Endothelial cell of umbilical vein (primary cell): ENCODE results near the gene LGI2. TPM values are rescaled to one million over a fixed set of nuclear protein-coding genes. Genes with fewer than 3 reads are reported as not detected.

Source experiments
- BruUV-seq: library from RNA; stranded (reverse); fragments of 400-500 nt; replicated peaks from 2 replicates; lab custom pipeline; 2021; lab: Mats Ljungman, UMichigan
- CTCF ChIA-PET: fragments of 300-600, 350-600 bp; sonication (Branson Sonifier 250); formaldehyde crosslinking; loops from one replicate; lab custom pipeline; 2021; ENCODE audit warnings: antibody characterized with exemption, inconsistent platforms; lab: Charles Lee
- POLR2A ChIA-PET: fragments of 300-600, 350-600 bp; sonication (Branson Sonifier 250); formaldehyde crosslinking; loops from one replicate; lab custom pipeline; 2021; ENCODE audit warnings: antibody characterized with exemption, inconsistent platforms; lab: Charles Lee
- DNase-seq: peaks from one replicate; pipeline ENCODE4 v3.0.0-alpha.2; 2011; ENCODE audit warnings: low read depth, low spot score
- FAIRE-seq: peaks from 2 replicates; lab custom pipeline; 2011; peaks lifted over from hg19 to GRCh38; lab: Jason Lieb, UNC
- H2AFZ ChIP-seq: 2 replicates; pipeline ENCODE4 v1.6.0; 2012; ENCODE audit warnings: low read depth, low read length, control low read depth, inconsistent platforms
- H3K27ac ChIP-seq: 2 replicates; pipeline ENCODE4 v1.5.1; 2011; ENCODE audit warnings: low read depth, mild to moderate bottlenecking, control low read depth, low read length, moderate library complexity; ENCODE audit not compliant: insufficient read depth
- H3K27me3 ChIP-seq, 2 experiments: 2 replicates each; pipeline versions ENCODE4 v1.6.0 to v1.6.1; 2011; ENCODE audit warnings: low read length in 2 of 2, mixed read lengths in 1 of 2; ENCODE audit not compliant: control insufficient read depth in 2 of 2, insufficient read depth in 2 of 2
- H3K36me3 ChIP-seq, 2 experiments: 2 replicates in 1 of 2; 3 replicates in 1 of 2; pipeline ENCODE4 v1.5.1; 2011; ENCODE audit warnings: low read length in 2 of 2, mild to moderate bottlenecking in 1 of 2, moderate library complexity in 1 of 2; ENCODE audit not compliant: control insufficient read depth in 2 of 2, insufficient read depth in 2 of 2; ENCODE audit errors: extremely low read depth in 1 of 2
- H3K4me1 ChIP-seq: 3 replicates; pipeline ENCODE4 v1.5.1; 2011; ENCODE audit warnings: mild to moderate bottlenecking, low read length; ENCODE audit not compliant: control insufficient read depth, insufficient read depth; ENCODE audit errors: extremely low read depth
- H3K4me2 ChIP-seq: 2 replicates; pipeline ENCODE4 v1.6.1; 2011; ENCODE audit warnings: low read length, control low read depth, mixed read lengths; ENCODE audit not compliant: insufficient read depth
- H3K4me3 ChIP-seq, 3 experiments: fragments of 200-600 bp in 1 of 3; sonication (generic), shearing (Covaris generic) in 1 of 3; replicated peaks in 1 of 3; 2 replicates each; pipeline ENCODE4 v1.5.1; 2011 to 2016; ENCODE audit warnings: control low read depth in 3 of 3, low read length in 3 of 3, mild to moderate bottlenecking in 2 of 3, inconsistent platforms in 1 of 3, low read depth in 1 of 3, moderate library complexity in 1 of 3; ENCODE audit not compliant: insufficient read depth in 1 of 3
- H3K79me2 ChIP-seq: 2 replicates; pipeline ENCODE4 v1.6.0; 2012; ENCODE audit warnings: low read length, inconsistent platforms; ENCODE audit not compliant: control insufficient read depth, insufficient read depth
- H3K9ac ChIP-seq: replicated peaks from 2 replicates; pipeline ENCODE3; 2011; ENCODE audit warnings: low read length, control low read depth; ENCODE audit not compliant: insufficient read depth; ENCODE audit errors: extremely low read depth
- H3K9me1 ChIP-seq: replicated peaks from 3 replicates; pipeline ENCODE4 v1.6.0; 2011; ENCODE audit warnings: mild to moderate bottlenecking, low read length; ENCODE audit not compliant: control insufficient read depth, insufficient read depth; ENCODE audit errors: extremely low read depth
- H3K9me3 ChIP-seq: replicated peaks from 2 replicates; pipeline ENCODE4 v1.5.1; 2012; ENCODE audit warnings: low read length, inconsistent platforms; ENCODE audit not compliant: control insufficient read depth, insufficient read depth
- H4K20me1 ChIP-seq: replicated peaks from 2 replicates; pipeline ENCODE3; 2011; ENCODE audit warnings: mild to moderate bottlenecking, low read length; ENCODE audit not compliant: control insufficient read depth, insufficient read depth; ENCODE audit errors: extremely low read depth
- EZH2 ChIP-seq: IDR thresholded peaks from 2 replicates; pipeline ENCODE4 v1.6.1; 2012; ENCODE audit warnings: borderline replicate concordance, low read depth, mild to moderate bottlenecking, moderate library complexity, low read length, inconsistent platforms; ENCODE audit not compliant: severe bottlenecking
- FOS ChIP-seq: IDR thresholded peaks from 2 replicates; pipeline ENCODE4 v1.6.1; 2011; ENCODE audit warnings: mild to moderate bottlenecking, low read length, moderate library complexity, borderline replicate concordance; ENCODE audit not compliant: insufficient read depth
- GATA2 ChIP-seq: IDR thresholded peaks from 2 replicates; pipeline ENCODE4 v1.7.0; 2011; ENCODE audit warnings: low read depth, mild to moderate bottlenecking, moderate library complexity, mixed read lengths, low read length; ENCODE audit not compliant: insufficient read length, insufficient read depth
- JUN ChIP-seq: IDR thresholded peaks from 2 replicates; pipeline ENCODE4 v1.6.1; 2011; ENCODE audit warnings: borderline replicate concordance, low read depth; ENCODE audit not compliant: insufficient read length, insufficient read depth
- MAX ChIP-seq: IDR thresholded peaks from 2 replicates; pipeline ENCODE4 v1.6.1; 2011; ENCODE audit not compliant: insufficient read depth, insufficient read length
- MYC ChIP-seq: IDR thresholded peaks from one replicate; pipeline ENCODE4 v1.6.1; 2011; ENCODE audit warnings: mild to moderate bottlenecking, low read depth, low read length
- POLR2A ChIP-seq: IDR thresholded peaks from 2 replicates; pipeline ENCODE4 v1.6.1; 2012; ENCODE audit warnings: low read depth, mild to moderate bottlenecking, control low read depth, low read length
- POLR2AphosphoS5 ChIP-seq: IDR thresholded peaks from 2 replicates; pipeline ENCODE4 v1.6.1; 2012; ENCODE audit warnings: low read depth, mild to moderate bottlenecking, control low read depth, low read length, moderate library complexity; ENCODE audit not compliant: insufficient read depth
- dilution Hi-C: fragments of 300-500 bp; cut with MboI; formaldehyde crosslinking; loops from one replicate; pipeline ENCODE4 v1.15.0; 2019; ENCODE audit warnings: low sequenced_read_pairs; ENCODE audit not compliant: extremely low pct_ligation_motif_present
- intact Hi-C: fragments of 100-400 bp; cut with micrococcal nuclease; formaldehyde crosslinking; loops from one replicate; pipeline ENCODE4 v1.10.0; 2022
- polyA plus RNA-seq, 4 experiments: library from polyadenylated mRNA; depleted of rRNA in 3 of 4; stranded (reverse) in 3 of 4; unstranded in 1 of 4; fragments of >200 nt; gene quantifications; 2 replicates each; pipeline versions ENCODE4 v1.2.1 to v1.2.3, GENCODE V29; 2011 to 2012; ENCODE audit warnings: missing spikeins in 1 of 4
- total RNA-seq: library from RNA; stranded (reverse); gene quantifications from 2 replicates; pipeline ENCODE4 v1.2.3, GENCODE V29; 2021
- TF ChIP-seq, protein P1 (sequence below), 2 donors: IDR thresholded peaks; 1 replicate in 1 of 2; 2 replicates in 1 of 2; pipeline ENCODE4 v1.5.1; 2011; ENCODE audit warnings: low read length in 2 of 2, mild to moderate bottlenecking in 2 of 2, moderate library complexity in 2 of 2, control low read depth in 1 of 2, inconsistent platforms in 1 of 2, low read depth in 1 of 2; ENCODE audit not compliant: insufficient read depth in 1 of 2; ENCODE audit errors: extremely low read depth in 1 of 2

Gene LGI2
- total and polyA plus RNA-seq, 2 donors (not counting 3 experiments of a cell fraction or from before 2014, with no cell fraction given), result not detected

GRCh38 chr4:24984602-24985532, 45.9 kb downstream of the LGI2 start:
- Histone ChIP-seq H3K9ac (no peak overlapping the region), H3K4me2 (no peak overlapping the region), H3K4me1 (peaks cover 9% of the 10 kb centered on the region), H3K79me2 (no peaks in the 10 kb centered on the region), H4K20me1 (no peaks in the 10 kb centered on the region), H3K4me3 (no peak overlapping the region), H3K9me3 (no peaks in the 10 kb centered on the region), H3K36me3 (no peaks in the 10 kb centered on the region), H2AFZ (no peak overlapping the region), H3K27me3 (no peaks in the 10 kb centered on the region), H3K27ac (no peak overlapping the region), H3K9me1 (no peaks in the 10 kb centered on the region)
- ChIA-PET POLR2A (no interaction called here), CTCF (interaction anchor here (0.7 to 0.9 kb wide), 2 partner anchors 33 to 60 kb away, joined by 3 read pairs; no protein-coding TSS in a partner anchor)
- no peak for DNase-seq
- intact Hi-C loops (no loop called here), dilution Hi-C loops (no loop called here)
- no peak for TF ChIP-seq MAX
- TF ChIP-seq, protein P1, sequence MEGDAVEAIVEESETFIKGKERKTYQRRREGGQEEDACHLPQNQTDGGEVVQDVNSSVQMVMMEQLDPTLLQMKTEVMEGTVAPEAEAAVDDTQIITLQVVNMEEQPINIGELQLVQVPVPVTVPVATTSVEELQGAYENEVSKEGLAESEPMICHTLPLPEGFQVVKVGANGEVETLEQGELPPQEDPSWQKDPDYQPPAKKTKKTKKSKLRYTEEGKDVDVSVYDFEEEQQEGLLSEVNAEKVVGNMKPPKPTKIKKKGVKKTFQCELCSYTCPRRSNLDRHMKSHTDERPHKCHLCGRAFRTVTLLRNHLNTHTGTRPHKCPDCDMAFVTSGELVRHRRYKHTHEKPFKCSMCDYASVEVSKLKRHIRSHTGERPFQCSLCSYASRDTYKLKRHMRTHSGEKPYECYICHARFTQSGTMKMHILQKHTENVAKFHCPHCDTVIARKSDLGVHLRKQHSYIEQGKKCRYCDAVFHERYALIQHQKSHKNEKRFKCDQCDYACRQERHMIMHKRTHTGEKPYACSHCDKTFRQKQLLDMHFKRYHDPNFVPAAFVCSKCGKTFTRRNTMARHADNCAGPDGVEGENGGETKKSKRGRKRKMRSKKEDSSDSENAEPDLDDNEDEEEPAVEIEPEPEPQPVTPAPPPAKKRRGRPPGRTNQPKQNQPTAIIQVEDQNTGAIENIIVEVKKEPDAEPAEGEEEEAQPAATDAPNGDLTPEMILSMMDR (IDR thresholded peaks at IDR 0.05; ENCODE audit: extremely low read depth in 1 of 2, insufficient read depth in 1 of 2, low read depth in 1 of 2, low read length in 2 of 2), result no peak
- no peak for TF ChIP-seq EZH2
- no peak for TF ChIP-seq MYC
- no peak for TF ChIP-seq POLR2A
- no peak for TF ChIP-seq JUN
- no peak for TF ChIP-seq POLR2AphosphoS5
- TF ChIP-seq FOS, result no peak
- TF ChIP-seq GATA2, result no peak
- no TSS peak for BruUV-seq
- no peak for FAIRE-seq
